GM12878 (cell line): ENCODE results near the gene ZNF732. TPM values are rescaled to one million over a fixed set of nuclear protein-coding genes. Genes with fewer than 3 reads are reported as not detected.

Experiments used
- ASH2L ChIP-seq: fragments of 300-600, 200-600 bp; sonication (generic); IDR thresholded peaks from 2 replicates; pipeline ENCODE4 v1.6.1; 2017; ENCODE audit warnings: low read depth, mild to moderate bottlenecking, borderline replicate concordance
- CREM ChIP-seq: IDR thresholded peaks from 2 replicates; pipeline ENCODE4 v1.6.1; 2014; ENCODE audit warnings: antibody characterized with exemption, low read depth
- IKZF1 ChIP-seq: fragments of 450-650 bp; conservative IDR thresholded peaks from 2 replicates; pipeline ENCODE4 v1.6.1; 2017; ENCODE audit warnings: antibody characterized with exemption, mild to moderate bottlenecking
- IKZF2 ChIP-seq, 2 experiments: fragments of 450-650 bp; IDR thresholded peaks; 2 replicates each; pipeline ENCODE4 v1.6.1; 2017; ENCODE audit warnings: mild to moderate bottlenecking in 2 of 2, moderate library complexity in 2 of 2
- KDM1A ChIP-seq: fragments of 200-600 bp; sonication (generic); IDR thresholded peaks from 2 replicates; pipeline ENCODE4 v1.6.1; 2016; ENCODE audit warnings: borderline replicate concordance
- KLF5 ChIP-seq: fragments of 450-650 bp; IDR thresholded peaks from 2 replicates; pipeline ENCODE4 v1.6.1; 2014; ENCODE audit warnings: mild to moderate bottlenecking; ENCODE audit not compliant: partially characterized antibody
- MTA2 ChIP-seq: fragments of 450-650 bp; IDR thresholded peaks from 2 replicates; pipeline ENCODE4 v1.6.1; 2016; ENCODE audit warnings: low read depth, mild to moderate bottlenecking, moderate library complexity
- MXI1 ChIP-seq: fragments of 150-350 bp; IDR thresholded peaks from 2 replicates; pipeline ENCODE4 v1.6.1; 2011; ENCODE audit warnings: low read depth, mild to moderate bottlenecking, inconsistent platforms, low read length, improper control_type of control experiment
- PAX8 ChIP-seq: fragments of 450-650 bp; IDR thresholded peaks from 2 replicates; pipeline ENCODE4 v1.6.1; 2017; ENCODE audit warnings: mild to moderate bottlenecking, moderate library complexity
- RELA ChIP-seq: fragments of 450-650 bp; IDR thresholded peaks from 2 replicates; pipeline ENCODE4 v1.8.0; 2014; ENCODE audit warnings: borderline replicate concordance; ENCODE audit not compliant: partially characterized antibody
- SIN3A ChIP-seq: IDR thresholded peaks from 2 replicates; pipeline ENCODE4 v1.6.1; 2012; ENCODE audit warnings: low read depth, low read length, improper control_type of control experiment
- polyA plus RNA-seq, 11 experiments: library from polyadenylated mRNA; depleted of rRNA in 4 of 11; unstranded in 6 of 11; stranded (reverse) in 5 of 11; fragments of >200 nt; fragmentation: Nextera tagmentation in 4 of 11; fragmentation: Illumina TruSeq in 1 of 11; extraction: Ambion mirVana in 4 of 11; extraction: Trizol in 1 of 11; gene quantifications; 1 replicate in 1 of 11; 2 replicates in 10 of 11; pipeline versions ENCODE4 v1.2.1 to v1.2.3, GENCODE V29; 2011 to 2016; ENCODE audit warnings: inconsistent platforms in 2 of 11, missing spikeins in 2 of 11, low read depth in 1 of 11
- total RNA-seq, 4 experiments: library from RNA; depleted of rRNA in 3 of 4; stranded (reverse); fragments of >200 nt in 3 of 4; fragmentation: Illumina TruSeq in 1 of 4; extraction: Trizol in 1 of 4; gene quantifications; 2 replicates each; pipeline versions ENCODE4 v1.2.1 to v1.2.3, GENCODE V29; 2013 to 2021
- TF ChIP-seq, protein P1 (sequence below): fragments of 450-650 bp; IDR thresholded peaks from 2 replicates; pipeline ENCODE4 v1.6.1; 2018; ENCODE audit warnings: borderline replicate concordance, mild to moderate bottlenecking; ENCODE audit not compliant: partially characterized antibody
- TF ChIP-seq, protein P2 (sequence below): fragments of 450-650 bp; IDR thresholded peaks from 2 replicates; pipeline ENCODE4 v1.6.1; 2017; ENCODE audit warnings: antibody characterized with exemption, mild to moderate bottlenecking, moderate library complexity
- TF ChIP-seq, protein P3 (sequence below): fragments of 450-650 bp; IDR thresholded peaks from 2 replicates; pipeline ENCODE4 v1.6.1; 2016; ENCODE audit warnings: mild to moderate bottlenecking, moderate library complexity, borderline replicate concordance
- TF ChIP-seq, protein P4 (sequence below): fragments of 450-650 bp; IDR thresholded peaks from 2 replicates; pipeline ENCODE4 v1.6.1; 2017; ENCODE audit warnings: mild to moderate bottlenecking, low read depth, inconsistent platforms; ENCODE audit not compliant: poor library complexity, severe bottlenecking
- TF ChIP-seq, protein P5 (sequence below): fragments of 450-650 bp; IDR thresholded peaks from 2 replicates; pipeline ENCODE4 v1.6.1; 2018; ENCODE audit warnings: mild to moderate bottlenecking, low read depth, moderate library complexity; ENCODE audit not compliant: partially characterized antibody

Gene ZNF732
- total and polyA plus RNA-seq, 10 of the 15 experiments (the other 5 are each of a cell fraction or from before 2014, with no cell fraction given) = not detected

DNA sequence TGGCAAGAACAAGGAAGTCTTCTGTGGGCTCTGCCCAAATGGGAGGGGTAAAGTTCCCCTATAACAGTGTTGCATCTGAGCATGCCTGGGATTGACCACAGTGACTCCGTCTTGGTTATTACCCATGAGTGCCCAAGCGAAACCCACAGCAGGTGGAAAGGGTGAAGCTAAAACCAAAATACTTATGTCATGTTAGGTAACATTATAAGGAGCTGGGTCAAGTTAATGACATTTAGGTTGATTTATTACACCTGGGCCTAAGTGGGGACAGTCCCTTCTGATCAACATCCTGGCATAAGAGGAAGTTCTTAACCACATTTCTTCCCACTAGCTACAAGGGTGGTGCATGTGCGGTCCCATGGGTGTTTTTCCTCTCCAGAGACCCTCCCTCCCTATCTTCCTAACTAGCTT lies 1.3 kb upstream of the ZNF732 start (continued):
- TF ChIP-seq, protein P1, sequence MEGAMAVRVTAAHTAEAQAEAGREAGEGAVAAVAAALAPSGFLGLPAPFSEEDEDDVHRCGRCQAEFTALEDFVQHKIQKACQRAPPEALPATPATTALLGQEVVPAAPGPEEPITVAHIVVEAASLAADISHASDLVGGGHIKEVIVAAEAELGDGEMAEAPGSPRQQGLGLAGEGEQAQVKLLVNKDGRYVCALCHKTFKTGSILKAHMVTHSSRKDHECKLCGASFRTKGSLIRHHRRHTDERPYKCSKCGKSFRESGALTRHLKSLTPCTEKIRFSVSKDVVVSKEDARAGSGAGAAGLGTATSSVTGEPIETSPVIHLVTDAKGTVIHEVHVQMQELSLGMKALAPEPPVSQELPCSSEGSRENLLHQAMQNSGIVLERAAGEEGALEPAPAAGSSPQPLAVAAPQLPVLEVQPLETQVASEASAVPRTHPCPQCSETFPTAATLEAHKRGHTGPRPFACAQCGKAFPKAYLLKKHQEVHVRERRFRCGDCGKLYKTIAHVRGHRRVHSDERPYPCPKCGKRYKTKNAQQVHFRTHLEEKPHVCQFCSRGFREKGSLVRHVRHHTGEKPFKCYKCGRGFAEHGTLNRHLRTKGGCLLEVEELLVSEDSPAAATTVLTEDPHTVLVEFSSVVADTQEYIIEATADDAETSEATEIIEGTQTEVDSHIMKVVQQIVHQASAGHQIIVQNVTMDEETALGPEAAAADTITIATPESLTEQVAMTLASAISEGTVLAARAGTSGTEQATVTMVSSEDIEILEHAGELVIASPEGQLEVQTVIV = no peak
- TF ChIP-seq KDM1A (no peak), RELA (no peak), KLF5 (no peak), ASH2L (no peak), CREM (peak; percentile 52; the same call in 1 of the 2 replicates), PAX8 (no peak), IKZF1 (0 out of 2 replicates have a peak, but pooled peaks have one; percentile 42), MXI1 (no peak), SIN3A (no peak), MTA2 (peak; percentile 88), IKZF2 (IDR thresholded peaks at IDR 0.05) (peak; percentile 79 to 85)
- TF ChIP-seq, protein P2, sequence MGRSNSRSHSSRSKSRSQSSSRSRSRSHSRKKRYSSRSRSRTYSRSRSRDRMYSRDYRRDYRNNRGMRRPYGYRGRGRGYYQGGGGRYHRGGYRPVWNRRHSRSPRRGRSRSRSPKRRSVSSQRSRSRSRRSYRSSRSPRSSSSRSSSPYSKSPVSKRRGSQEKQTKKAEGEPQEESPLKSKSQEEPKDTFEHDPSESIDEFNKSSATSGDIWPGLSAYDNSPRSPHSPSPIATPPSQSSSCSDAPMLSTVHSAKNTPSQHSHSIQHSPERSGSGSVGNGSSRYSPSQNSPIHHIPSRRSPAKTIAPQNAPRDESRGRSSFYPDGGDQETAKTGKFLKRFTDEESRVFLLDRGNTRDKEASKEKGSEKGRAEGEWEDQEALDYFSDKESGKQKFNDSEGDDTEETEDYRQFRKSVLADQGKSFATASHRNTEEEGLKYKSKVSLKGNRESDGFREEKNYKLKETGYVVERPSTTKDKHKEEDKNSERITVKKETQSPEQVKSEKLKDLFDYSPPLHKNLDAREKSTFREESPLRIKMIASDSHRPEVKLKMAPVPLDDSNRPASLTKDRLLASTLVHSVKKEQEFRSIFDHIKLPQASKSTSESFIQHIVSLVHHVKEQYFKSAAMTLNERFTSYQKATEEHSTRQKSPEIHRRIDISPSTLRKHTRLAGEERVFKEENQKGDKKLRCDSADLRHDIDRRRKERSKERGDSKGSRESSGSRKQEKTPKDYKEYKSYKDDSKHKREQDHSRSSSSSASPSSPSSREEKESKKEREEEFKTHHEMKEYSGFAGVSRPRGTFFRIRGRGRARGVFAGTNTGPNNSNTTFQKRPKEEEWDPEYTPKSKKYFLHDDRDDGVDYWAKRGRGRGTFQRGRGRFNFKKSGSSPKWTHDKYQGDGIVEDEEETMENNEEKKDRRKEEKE = no peak
- TF ChIP-seq, protein P3, sequence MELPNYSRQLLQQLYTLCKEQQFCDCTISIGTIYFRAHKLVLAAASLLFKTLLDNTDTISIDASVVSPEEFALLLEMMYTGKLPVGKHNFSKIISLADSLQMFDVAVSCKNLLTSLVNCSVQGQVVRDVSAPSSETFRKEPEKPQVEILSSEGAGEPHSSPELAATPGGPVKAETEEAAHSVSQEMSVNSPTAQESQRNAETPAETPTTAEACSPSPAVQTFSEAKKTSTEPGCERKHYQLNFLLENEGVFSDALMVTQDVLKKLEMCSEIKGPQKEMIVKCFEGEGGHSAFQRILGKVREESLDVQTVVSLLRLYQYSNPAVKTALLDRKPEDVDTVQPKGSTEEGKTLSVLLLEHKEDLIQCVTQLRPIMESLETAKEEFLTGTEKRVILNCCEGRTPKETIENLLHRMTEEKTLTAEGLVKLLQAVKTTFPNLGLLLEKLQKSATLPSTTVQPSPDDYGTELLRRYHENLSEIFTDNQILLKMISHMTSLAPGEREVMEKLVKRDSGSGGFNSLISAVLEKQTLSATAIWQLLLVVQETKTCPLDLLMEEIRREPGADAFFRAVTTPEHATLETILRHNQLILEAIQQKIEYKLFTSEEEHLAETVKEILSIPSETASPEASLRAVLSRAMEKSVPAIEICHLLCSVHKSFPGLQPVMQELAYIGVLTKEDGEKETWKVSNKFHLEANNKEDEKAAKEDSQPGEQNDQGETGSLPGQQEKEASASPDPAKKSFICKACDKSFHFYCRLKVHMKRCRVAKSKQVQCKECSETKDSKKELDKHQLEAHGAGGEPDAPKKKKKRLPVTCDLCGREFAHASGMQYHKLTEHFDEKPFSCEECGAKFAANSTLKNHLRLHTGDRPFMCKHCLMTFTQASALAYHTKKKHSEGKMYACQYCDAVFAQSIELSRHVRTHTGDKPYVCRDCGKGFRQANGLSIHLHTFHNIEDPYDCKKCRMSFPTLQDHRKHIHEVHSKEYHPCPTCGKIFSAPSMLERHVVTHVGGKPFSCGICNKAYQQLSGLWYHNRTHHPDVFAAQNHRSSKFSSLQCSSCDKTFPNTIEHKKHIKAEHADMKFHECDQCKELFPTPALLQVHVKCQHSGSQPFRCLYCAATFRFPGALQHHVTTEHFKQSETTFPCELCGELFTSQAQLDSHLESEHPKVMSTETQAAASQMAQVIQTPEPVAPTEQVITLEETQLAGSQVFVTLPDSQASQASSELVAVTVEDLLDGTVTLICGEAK = no peak
- TF ChIP-seq, protein P4, sequence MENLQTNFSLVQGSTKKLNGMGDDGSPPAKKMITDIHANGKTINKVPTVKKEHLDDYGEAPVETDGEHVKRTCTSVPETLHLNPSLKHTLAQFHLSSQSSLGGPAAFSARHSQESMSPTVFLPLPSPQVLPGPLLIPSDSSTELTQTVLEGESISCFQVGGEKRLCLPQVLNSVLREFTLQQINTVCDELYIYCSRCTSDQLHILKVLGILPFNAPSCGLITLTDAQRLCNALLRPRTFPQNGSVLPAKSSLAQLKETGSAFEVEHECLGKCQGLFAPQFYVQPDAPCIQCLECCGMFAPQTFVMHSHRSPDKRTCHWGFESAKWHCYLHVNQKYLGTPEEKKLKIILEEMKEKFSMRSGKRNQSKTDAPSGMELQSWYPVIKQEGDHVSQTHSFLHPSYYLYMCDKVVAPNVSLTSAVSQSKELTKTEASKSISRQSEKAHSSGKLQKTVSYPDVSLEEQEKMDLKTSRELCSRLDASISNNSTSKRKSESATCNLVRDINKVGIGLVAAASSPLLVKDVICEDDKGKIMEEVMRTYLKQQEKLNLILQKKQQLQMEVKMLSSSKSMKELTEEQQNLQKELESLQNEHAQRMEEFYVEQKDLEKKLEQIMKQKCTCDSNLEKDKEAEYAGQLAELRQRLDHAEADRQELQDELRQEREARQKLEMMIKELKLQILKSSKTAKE = peak; percentile 26
- TF ChIP-seq, protein P5, sequence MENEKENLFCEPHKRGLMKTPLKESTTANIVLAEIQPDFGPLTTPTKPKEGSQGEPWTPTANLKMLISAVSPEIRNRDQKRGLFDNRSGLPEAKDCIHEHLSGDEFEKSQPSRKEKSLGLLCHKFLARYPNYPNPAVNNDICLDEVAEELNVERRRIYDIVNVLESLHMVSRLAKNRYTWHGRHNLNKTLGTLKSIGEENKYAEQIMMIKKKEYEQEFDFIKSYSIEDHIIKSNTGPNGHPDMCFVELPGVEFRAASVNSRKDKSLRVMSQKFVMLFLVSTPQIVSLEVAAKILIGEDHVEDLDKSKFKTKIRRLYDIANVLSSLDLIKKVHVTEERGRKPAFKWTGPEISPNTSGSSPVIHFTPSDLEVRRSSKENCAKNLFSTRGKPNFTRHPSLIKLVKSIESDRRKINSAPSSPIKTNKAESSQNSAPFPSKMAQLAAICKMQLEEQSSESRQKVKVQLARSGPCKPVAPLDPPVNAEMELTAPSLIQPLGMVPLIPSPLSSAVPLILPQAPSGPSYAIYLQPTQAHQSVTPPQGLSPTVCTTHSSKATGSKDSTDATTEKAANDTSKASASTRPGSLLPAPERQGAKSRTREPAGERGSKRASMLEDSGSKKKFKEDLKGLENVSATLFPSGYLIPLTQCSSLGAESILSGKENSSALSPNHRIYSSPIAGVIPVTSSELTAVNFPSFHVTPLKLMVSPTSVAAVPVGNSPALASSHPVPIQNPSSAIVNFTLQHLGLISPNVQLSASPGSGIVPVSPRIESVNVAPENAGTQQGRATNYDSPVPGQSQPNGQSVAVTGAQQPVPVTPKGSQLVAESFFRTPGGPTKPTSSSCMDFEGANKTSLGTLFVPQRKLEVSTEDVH = no peak
